CD4-positive, alpha-beta T cell treated with Interleukin-21 for 1 hour (primary cell): Measurements from ENCODE around the gene ANKRD55.
"Not testable (repeated sequence)": the region's sequence is repeated elsewhere in the genome, so short reads cannot be mapped to it uniquely, and the experiment has no call there.

Source experiments
- DNase-seq: peaks from one replicate; pipeline ENCODE4 v3.0.0-alpha.2; 2020

ANKRD55 gene

GRCh38 chr5:56166671-56167385, 66.3 kb downstream of the ANKRD55 start:
- no peak for DNase-seq

- DNase-seq, result no peak
Measured at GRCh38 chr5:56164376-56164775, 68.8 kb downstream of the ANKRD55 start.

GRCh38 chr5:56161927-56162326, 71.2 kb downstream of the ANKRD55 start:
- no peak for DNase-seq

GRCh38 chr5:56161439-56161823, 71.7 kb downstream of the ANKRD55 start:
- DNase-seq, result no peak

- DNase-seq, result no peak
Measured at GRCh38 chr5:56160723-56161438, 72.2 kb downstream of the ANKRD55 start.

GRCh38 chr5:56159521-56159947, 73.6 kb downstream of the ANKRD55 start:
- DNase-seq, result no peak

GRCh38 chr5:56158331-56158960, 74.7 kb downstream of the ANKRD55 start:
- DNase-seq, result no peak

GRCh38 chr5:56157191-56157621, 75.9 kb downstream of the ANKRD55 start:
- DNase-seq, result not testable (repeated sequence)

GRCh38 chr5:56156585-56157190, 76.4 kb downstream of the ANKRD55 start:
- peak; percentile 39 for DNase-seq

- peak; percentile 32 for DNase-seq
Measured at GRCh38 chr5:56155992-56156584, 77.0 kb downstream of the ANKRD55 start.

GRCh38 chr5:56154732-56155484, 78.2 kb downstream of the ANKRD55 start:
- DNase-seq, result no peak

GRCh38 chr5:56152437-56152836, 80.7 kb downstream of the ANKRD55 start:
- peak; percentile 42 for DNase-seq

- not testable (repeated sequence) for DNase-seq
Measured at GRCh38 chr5:56150756-56151155, 82.4 kb downstream of the ANKRD55 start.

- DNase-seq, result peak; percentile 35
Measured at GRCh38 chr5:56148453-56148971, 84.6 kb downstream of the ANKRD55 start.

GRCh38 chr5:56147659-56148230, 85.4 kb downstream of the ANKRD55 start:
- DNase-seq, result no peak

GRCh38 chr5:56147106-56147505, 86.0 kb downstream of the ANKRD55 start:
- DNase-seq, result no peak

GRCh38 chr5:56146674-56147073, 86.5 kb downstream of the ANKRD55 start:
- no peak for DNase-seq

- no peak for DNase-seq
Measured at GRCh38 chr5:56145511-56145910, 87.6 kb downstream of the ANKRD55 start.

GRCh38 chr5:56145106-56145505, 88.0 kb downstream of the ANKRD55 start:
- no peak for DNase-seq

GRCh38 chr5:56144211-56144610, 88.9 kb downstream of the ANKRD55 start:
- no peak for DNase-seq

GRCh38 chr5:56143373-56143714, 89.8 kb downstream of the ANKRD55 start:
- DNase-seq, result no peak
